HUES48 (cell line): ENCODE data around the gene TNRC6B.
"Not testable (repeated sequence)": the region's sequence is repeated elsewhere in the genome, so short reads cannot be mapped to it uniquely, and the experiment has no call there.

ENCODE experiments used
- H3K27ac ChIP-seq: one replicate; pipeline ENCODE4 v1.7.0; 2013; ENCODE audit warnings: low read depth, low read length, inconsistent platforms
- H3K27me3 ChIP-seq: 2 replicates; pipeline ENCODE4 v1.6.1; 2013; ENCODE audit warnings: mild to moderate bottlenecking, low read length; ENCODE audit not compliant: control insufficient read depth, insufficient read depth
- H3K36me3 ChIP-seq: 2 replicates; pipeline ENCODE4 v1.6.1; 2013; ENCODE audit warnings: low read length; ENCODE audit not compliant: control insufficient read depth, insufficient read depth
- H3K4me1 ChIP-seq: 2 replicates; pipeline ENCODE4 v1.6.1; 2013; ENCODE audit warnings: mild to moderate bottlenecking, low read length; ENCODE audit not compliant: control insufficient read depth, insufficient read depth
- H3K4me3 ChIP-seq: 2 replicates; pipeline ENCODE4 v1.5.1; 2013; ENCODE audit warnings: mild to moderate bottlenecking, low read depth, low read length
- H3K9ac ChIP-seq: 2 replicates; pipeline ENCODE4 v1.6.1; 2013; ENCODE audit warnings: mild to moderate bottlenecking, low read depth, low read length, moderate library complexity
- H3K9me3 ChIP-seq: 2 replicates; pipeline ENCODE4 v1.6.1; 2013; ENCODE audit warnings: low read length; ENCODE audit not compliant: control insufficient read depth, insufficient read depth

Gene TNRC6B

DNA sequence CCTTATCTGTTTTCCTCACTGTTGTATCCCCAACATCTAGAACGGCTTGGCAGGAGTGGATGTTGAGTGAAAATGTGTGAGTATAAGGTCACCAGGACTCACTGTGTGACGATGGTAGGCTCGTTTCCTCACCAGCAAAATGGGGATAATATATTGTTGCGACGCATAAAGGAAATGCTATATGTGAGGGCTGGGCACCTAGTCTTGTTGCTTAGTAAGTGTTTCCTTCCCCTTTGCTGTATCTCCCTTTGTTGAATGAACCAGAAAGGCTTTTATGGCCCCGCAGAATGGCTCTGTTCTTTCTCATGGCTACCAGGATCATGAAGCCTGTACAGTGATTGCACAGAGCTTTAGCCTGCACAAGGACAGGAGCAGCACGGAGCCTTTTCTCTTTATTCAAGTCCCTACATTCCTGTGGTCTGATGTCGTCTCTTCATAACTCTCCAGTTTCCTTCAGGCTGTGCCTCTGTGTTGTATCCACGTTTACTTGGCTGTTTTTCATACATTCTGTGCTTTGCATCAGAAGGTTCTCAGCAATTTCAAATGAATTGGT lies 5.4 kb downstream of the TNRC6B start:
- peak overlapping the region; percentile 3 for H3K27ac ChIP-seq
- H3K4me1 ChIP-seq = peaks cover 54% of the 10 kb centered on the region
- H3K9me3 ChIP-seq = no peaks in the 10 kb centered on the region
- H3K4me3 ChIP-seq = 0 out of 2 replicates have a peak overlapping the region, but pooled peaks have one; percentile 4
- H3K9ac ChIP-seq = no peak overlapping the region
- H3K27me3 ChIP-seq = no peaks in the 10 kb centered on the region
- H3K36me3 ChIP-seq = no peaks in the 10 kb centered on the region

DNA sequence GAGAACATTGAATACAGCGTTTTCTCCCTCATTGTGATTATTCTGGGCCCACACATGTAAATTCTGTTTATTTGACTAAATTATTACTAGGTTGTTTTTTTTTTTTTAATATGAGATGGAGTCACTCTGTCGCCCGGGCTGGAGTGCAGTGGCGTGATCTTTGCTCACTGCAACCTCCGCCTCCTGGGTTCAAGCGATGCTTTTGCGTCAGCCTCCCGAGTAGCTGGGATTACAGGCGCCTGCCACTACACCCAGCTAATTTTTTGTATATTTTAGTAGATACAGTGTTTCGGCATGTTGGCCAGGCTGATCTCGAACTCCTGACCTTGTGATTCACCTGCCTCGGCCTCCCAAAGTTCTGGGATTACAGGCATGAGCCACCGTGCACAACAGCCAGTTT lies 5.9 kb downstream of the TNRC6B start:
- not testable (repeated sequence) for H3K9ac ChIP-seq, H3K36me3 ChIP-seq, H3K9me3 ChIP-seq, H3K4me3 ChIP-seq, H3K27me3 ChIP-seq, H3K27ac ChIP-seq
- H3K4me1 ChIP-seq = peaks cover 59% of the 10 kb centered on the region

DNA sequence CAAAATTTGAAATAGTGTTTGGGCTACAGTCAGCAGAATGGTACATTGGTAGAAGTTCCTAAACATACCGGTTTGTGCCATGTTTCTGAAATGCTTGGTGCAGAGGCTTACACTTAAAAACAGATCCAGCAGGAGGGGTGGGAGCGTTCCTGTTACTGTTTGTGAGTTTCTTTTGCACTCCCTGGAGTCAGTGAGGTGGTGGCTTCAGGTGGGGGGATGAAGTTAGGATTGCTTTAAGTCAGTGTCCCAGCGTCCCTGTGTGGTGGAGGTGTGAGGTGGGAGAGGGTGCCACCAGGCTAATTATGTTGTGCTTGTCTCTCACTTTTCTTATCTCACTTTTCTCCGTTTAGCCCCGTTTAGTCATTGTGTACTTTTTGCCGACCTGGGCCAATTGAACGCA lies 9.7 kb downstream of the TNRC6B start:
- no peaks in the 10 kb centered on the region for H3K9me3 ChIP-seq
- no peaks in the 10 kb centered on the region for H3K36me3 ChIP-seq
- H3K27me3 ChIP-seq = no peaks in the 10 kb centered on the region
- H3K4me3 ChIP-seq = no peak overlapping the region
- H3K4me1 ChIP-seq = peaks cover 66% of the 10 kb centered on the region
- no peak overlapping the region for H3K9ac ChIP-seq
- H3K27ac ChIP-seq = peak overlapping the region; percentile 7

DNA sequence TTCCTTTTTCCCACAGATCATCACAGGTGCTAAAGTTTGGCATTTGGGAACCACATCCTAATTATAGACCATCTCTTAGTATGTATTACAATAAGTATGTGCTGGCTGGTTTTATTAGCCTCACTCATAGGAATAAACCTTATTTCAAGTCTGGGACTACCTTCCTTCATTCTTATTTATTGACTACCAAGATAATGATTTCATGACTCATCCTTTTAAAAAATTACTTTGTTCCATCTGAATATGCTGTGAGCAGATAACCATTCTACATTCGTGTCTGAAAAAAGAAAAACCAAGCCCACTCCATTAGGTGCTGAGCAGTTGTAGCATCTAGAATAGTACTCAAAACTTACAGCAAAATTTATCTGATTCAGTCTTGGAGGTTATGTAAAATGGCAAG lies 12.3 kb downstream of the TNRC6B start:
- H3K9ac ChIP-seq = no peak overlapping the region
- peaks cover 81% of the 10 kb centered on the region for H3K4me1 ChIP-seq
- H3K27me3 ChIP-seq = no peaks in the 10 kb centered on the region
- H3K9me3 ChIP-seq = no peaks in the 10 kb centered on the region
- H3K36me3 ChIP-seq = no peaks in the 10 kb centered on the region
- H3K27ac ChIP-seq = no peak overlapping the region
- no peak overlapping the region for H3K4me3 ChIP-seq

DNA sequence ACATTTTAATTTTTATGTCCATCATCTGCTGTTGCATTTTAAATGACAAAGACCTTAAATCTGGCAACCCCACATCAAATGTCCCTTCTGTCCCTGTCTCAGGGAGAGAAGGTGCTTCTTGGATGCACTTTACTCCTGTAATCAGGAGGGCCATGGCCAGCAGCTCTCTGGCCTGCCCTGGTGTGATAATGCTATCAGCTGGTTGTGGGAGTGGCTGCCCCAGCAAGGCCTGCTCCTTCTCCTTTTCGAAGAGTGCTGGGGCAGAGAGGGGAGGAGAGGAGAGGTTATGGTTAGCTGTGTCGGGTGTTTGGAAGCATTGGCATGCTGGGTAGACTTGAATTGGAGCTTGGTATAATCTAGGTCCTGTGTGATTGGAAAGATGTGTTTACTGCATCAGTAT lies 12.8 kb downstream of the TNRC6B start:
- H3K36me3 ChIP-seq = no peaks in the 10 kb centered on the region
- no peak overlapping the region for H3K27ac ChIP-seq
- H3K4me1 ChIP-seq = peaks cover 82% of the 10 kb centered on the region
- no peaks in the 10 kb centered on the region for H3K27me3 ChIP-seq
- no peaks in the 10 kb centered on the region for H3K9me3 ChIP-seq
- no peak overlapping the region for H3K4me3 ChIP-seq
- no peak overlapping the region for H3K9ac ChIP-seq

DNA sequence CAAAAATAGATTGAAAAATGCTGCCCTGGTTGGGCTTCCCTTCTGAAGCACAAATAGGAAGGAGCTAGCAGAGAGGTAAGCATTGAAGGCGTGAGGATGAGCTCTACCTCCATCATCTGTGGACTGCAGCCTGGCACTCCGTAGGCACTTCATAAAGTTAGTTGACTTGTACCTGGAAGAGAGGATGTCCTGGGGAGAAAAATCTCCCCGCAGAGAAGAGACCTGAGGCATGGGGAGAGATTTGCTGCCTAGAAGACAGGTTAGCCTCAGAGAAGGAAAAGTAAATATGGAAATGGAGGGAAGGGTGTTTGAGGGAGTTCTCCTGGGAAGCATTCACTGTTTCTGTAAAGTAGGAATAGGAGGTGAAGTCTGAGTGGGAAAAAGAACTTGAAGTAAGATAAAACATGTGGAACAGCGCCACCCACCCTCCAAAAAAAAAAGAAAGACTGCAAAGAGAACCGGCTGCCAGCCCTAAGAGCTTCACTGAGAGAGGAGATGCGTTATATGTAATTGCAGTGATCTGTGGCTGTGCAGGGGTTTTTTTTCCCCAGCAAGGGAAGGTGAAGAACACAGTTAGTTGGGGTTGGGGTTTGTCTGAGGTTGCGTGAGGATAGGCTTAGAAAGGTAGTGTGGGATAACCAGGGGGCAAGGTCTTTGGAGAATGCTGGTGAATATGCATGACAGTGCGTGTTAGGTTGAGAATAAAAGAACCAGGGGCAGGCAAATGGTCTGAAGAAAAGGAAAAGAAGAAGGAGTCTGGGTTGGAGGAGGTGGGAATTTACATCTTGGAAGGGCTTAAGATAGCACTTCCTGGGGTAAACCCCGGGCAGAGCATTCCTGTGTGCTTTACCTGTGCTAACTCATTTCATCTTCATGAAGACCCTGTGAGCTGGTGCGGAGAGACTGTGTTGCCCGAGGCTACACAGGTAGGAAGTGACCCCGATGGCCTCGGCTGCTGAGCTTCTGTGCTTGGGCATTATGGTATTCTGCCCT lies 16.0 kb downstream of the TNRC6B start:
- Histone ChIP-seq H3K4me1 (peaks cover 86% of the 10 kb centered on the region), H3K9me3 (no peaks in the 10 kb centered on the region), H3K9ac (peak overlapping the region; percentile 56), H3K27me3 (no peaks in the 10 kb centered on the region), H3K36me3 (no peaks in the 10 kb centered on the region), H3K4me3 (peak overlapping the region; percentile 56), H3K27ac (peak overlapping the region; percentile 98)

DNA sequence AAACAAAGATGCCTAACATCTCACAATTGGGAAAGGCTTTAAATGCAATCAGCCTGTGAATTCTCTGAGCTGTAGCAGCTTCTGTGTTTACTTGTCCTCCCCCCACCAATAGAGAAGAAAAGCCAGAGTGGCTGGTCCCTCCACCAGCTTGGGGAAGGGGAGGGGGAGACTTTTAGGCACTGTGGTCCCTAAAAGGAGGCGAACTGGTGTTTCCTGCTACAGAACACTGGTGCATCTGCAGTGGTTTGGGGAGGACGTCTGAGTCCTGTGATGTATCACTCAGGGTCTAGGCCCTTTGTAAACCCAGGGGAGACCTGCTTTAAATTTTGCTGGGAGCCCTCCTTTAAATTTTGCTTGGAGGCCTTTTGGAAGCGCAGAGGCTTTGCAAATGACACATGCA lies 16.9 kb downstream of the TNRC6B start:
- Histone ChIP-seq H3K27me3 (no peaks in the 10 kb centered on the region), H3K4me3 (peak overlapping the region; percentile 56), H3K4me1 (peaks cover 86% of the 10 kb centered on the region), H3K9me3 (no peaks in the 10 kb centered on the region), H3K36me3 (no peaks in the 10 kb centered on the region), H3K9ac (peak overlapping the region; percentile 56), H3K27ac (peak overlapping the region; percentile 98)

DNA sequence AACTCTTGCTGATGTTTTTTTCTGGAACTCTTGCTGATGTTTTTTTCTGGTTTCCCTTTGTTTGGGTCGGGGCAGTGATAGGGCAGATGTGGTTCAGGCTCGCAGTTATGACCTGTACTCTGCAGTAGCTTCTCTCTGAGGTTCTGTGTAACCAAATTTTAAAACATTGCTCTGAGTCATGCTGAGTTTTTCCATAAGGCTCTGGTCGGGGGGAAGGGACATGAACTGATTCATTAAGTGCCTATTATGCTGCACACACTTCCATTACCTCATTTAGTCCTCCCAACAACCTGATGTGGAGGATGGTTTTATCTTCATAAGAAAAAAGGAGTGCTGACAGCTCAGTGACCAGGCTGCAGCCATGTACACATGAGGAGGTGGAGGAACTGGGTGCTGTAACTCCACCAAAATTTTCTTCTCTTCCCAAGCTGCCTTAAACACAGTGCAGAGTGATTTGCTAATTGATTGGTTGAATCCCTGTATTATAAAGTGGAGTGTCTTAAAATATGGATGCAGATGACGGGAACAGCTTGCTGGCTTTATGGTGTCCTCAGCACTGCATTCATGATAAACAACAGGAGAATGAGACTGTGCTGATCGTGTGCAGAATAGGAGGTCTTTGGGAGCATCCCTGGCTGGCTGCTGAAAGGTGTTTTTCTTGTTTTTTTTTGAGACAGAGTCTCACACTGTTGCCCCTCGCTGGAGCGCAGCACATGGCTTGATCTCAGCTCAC lies 19.1 kb downstream of the TNRC6B start:
- Histone ChIP-seq H3K27me3 (no peaks in the 10 kb centered on the region), H3K36me3 (no peaks in the 10 kb centered on the region), H3K4me3 (no peak overlapping the region), H3K4me1 (peaks cover 83% of the 10 kb centered on the region), H3K9ac (no peak overlapping the region), H3K27ac (no peak overlapping the region), H3K9me3 (no peaks in the 10 kb centered on the region)

DNA sequence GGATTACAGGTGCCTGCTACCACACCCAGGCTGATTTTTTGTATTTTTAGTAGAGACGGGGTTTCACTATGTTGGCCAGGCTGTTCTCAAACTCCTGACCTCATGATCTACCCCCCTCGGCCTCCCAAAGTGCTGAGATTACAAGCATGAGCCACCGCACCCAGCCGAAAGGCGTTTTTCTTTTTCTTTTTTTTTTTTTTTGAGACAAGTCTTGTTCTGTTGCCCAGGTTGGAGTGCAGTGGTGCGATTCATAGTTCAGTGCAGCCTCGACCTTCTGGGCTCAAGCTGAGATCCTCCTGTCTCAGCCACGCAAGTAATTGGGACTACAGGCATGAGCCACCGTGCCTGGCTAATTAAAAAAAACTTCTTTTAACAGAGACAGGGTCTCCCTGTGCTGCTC lies 19.7 kb downstream of the TNRC6B start:
- not testable (repeated sequence) for H3K27ac ChIP-seq, H3K9ac ChIP-seq, H3K36me3 ChIP-seq, H3K27me3 ChIP-seq, H3K9me3 ChIP-seq, H3K4me3 ChIP-seq
- peaks cover 83% of the 10 kb centered on the region for H3K4me1 ChIP-seq

DNA sequence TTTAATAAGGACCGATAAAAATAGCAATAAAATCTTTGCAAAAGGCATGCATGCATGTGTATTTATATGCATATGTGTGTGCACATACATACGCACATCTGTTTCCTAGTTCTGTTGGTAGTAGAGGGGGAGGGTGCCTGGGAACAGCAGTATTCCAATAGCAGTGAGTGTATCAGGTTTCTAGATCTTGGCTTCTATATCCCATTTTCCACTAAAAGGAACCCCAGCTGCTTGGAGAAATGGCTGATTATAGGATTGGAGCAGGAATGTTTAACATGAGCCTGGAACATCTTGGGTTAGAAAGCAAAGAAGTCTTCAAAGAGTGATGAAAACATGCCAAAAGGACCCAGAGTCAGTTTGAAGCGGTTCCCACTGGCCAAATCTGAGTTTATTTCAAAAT lies 21.0 kb downstream of the TNRC6B start:
- no peak overlapping the region for H3K27ac ChIP-seq
- H3K4me3 ChIP-seq = no peak overlapping the region
- peaks cover 83% of the 10 kb centered on the region for H3K4me1 ChIP-seq
- H3K27me3 ChIP-seq = no peaks in the 10 kb centered on the region
- H3K9me3 ChIP-seq = no peaks in the 10 kb centered on the region
- 0 out of 2 replicates have a peak, but pooled peaks cover 4% of the 10 kb centered on the region for H3K36me3 ChIP-seq
- H3K9ac ChIP-seq = no peak overlapping the region

DNA sequence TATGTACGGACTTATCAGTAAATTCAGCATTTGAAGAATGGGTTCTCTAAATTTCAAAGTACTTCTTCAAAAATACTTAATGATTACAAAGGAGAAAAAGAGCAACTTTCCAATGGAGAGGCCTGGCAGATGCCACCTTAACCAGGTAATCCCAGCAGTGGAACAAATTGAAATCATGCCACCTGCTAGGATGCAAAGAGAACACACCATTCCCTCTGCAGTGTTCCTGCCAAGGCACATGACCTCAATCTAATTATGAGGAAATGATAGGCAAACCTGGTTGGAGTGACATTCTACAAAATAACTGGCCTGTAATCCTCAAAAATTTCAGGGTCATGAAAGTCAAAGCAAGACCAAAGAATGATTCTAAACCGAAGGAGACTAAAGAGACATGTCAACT lies 21.5 kb downstream of the TNRC6B start:
- Histone ChIP-seq H3K9me3 (no peaks in the 10 kb centered on the region), H3K4me3 (no peak overlapping the region), H3K27me3 (no peaks in the 10 kb centered on the region), H3K27ac (no peak overlapping the region), H3K4me1 (peaks cover 83% of the 10 kb centered on the region), H3K36me3 (0 out of 2 replicates have a peak, but pooled peaks cover 4% of the 10 kb centered on the region), H3K9ac (no peak overlapping the region)
